Muscle layer of colon (tissue), 2 donors: ENCODE measurements around the gene ROR2.

ENCODE experiments used
- H3K27ac ChIP-seq: one replicate; pipeline ENCODE4 v1.7.0; 2013; ENCODE audit warnings: low read depth, mild to moderate bottlenecking, low read length, moderate library complexity
- H3K27me3 ChIP-seq, 2 donors: one replicate each; pipeline ENCODE4 v1.7.0; 2013; ENCODE audit warnings: low read length in 2 of 2, mild to moderate bottlenecking in 2 of 2; ENCODE audit not compliant: insufficient read depth in 2 of 2, control insufficient read depth in 1 of 2
- H3K36me3 ChIP-seq: one replicate; pipeline ENCODE4 v1.7.0; 2013; ENCODE audit warnings: mild to moderate bottlenecking, low read length; ENCODE audit not compliant: insufficient read depth
- H3K4me1 ChIP-seq: one replicate; pipeline ENCODE4 v1.7.0; 2013; ENCODE audit warnings: mild to moderate bottlenecking, low read length; ENCODE audit not compliant: insufficient read depth
- H3K4me3 ChIP-seq, 2 donors: one replicate each; pipeline ENCODE4 v1.7.0; 2013; ENCODE audit warnings: low read length in 2 of 2, low read depth in 1 of 2, mild to moderate bottlenecking in 1 of 2, moderate library complexity in 1 of 2
- H3K9ac ChIP-seq: one replicate; pipeline ENCODE4 v1.7.0; 2013; ENCODE audit warnings: low read length
- H3K9me3 ChIP-seq: one replicate; pipeline ENCODE4 v1.7.0; 2013; ENCODE audit warnings: mild to moderate bottlenecking, low read length
- donor health status: abdominal sarcoma.
- donor health status: Adenocarcinoma of cecum.

Gene ROR2

DNA sequence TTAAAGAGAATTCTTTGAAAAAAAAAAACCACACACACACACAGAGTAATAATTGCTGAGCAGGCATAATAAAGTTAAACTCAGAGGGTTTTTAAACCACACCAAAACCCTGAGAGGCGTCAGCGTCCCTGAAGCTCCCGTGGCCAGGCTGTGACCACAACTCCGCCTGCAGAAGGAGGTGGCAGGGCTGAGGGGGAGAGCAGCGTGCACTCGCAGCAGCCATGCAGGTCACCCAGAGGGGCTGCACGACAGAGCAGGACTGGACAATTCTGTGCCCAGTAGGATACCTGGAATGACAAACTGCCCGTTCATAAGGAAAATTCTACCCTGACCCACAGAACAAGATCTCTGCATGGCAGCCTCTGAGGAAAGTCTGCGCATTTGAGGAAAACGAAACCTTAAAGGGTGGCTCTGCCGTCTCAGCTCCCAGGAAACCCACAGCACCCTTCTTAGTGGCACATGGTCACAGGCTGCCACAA lies 44.0 kb downstream of the ROR2 start:
- Histone ChIP-seq H3K9ac (no peak overlapping the region), H3K4me1 (peaks cover 74% of the 10 kb centered on the region), H3K27ac (no peak overlapping the region), H3K9me3 (no peaks in the 10 kb centered on the region), H3K4me3 (peak overlapping the region in 1 of 2 donors; percentile 34), H3K27me3 (no peaks in the 10 kb centered on the region), H3K36me3 (no peaks in the 10 kb centered on the region)

DNA sequence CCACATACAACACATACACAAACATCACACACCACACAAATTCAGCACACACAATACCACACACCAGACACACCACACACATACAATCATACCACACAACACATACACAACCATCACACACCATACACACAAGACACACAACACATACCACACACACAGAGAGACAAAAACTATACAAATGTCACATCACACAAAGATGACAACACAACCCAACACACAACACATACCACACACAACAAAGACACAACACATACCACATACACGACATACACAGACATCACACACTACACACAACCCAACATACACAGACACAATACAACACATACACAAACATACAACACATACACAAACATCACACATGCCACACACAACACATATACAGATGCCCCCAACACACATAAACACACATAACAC lies 44.8 kb downstream of the ROR2 start:
- peaks cover 80% of the 10 kb centered on the region for H3K4me1 ChIP-seq
- H3K36me3 ChIP-seq, result no peaks in the 10 kb centered on the region
- no peak overlapping the region for H3K4me3 ChIP-seq
- no peak overlapping the region for H3K9ac ChIP-seq
- H3K9me3 ChIP-seq, result no peaks in the 10 kb centered on the region
- H3K27ac ChIP-seq, result no peak overlapping the region
- H3K27me3 ChIP-seq, result no peaks in the 10 kb centered on the region

DNA sequence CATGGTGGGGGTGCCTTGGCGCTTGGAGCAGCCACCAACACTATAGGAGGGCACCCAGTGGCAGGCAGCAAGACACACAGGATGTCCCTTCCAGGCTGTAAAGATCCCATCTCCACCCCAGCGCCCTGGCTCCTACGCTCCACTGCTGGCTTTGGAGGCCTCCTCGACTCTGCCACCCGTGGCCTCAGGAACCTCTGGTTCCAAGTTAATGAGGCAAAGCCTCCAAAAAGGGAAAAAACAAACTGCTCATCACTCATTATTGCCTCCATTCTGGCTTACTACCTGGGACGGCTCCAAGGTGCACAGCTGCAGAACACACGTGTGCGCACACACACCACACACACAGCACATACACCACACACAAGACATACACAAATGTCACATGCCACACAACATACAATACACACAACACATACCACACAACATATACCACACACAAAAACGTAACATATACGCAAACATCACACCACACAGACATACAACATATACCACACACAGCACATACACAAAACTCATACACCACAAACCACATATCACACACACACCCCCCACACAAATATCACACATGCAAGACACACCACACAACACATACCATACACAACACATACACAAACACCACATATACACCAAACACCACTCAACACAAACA lies 45.3 kb downstream of the ROR2 start:
- Histone ChIP-seq H3K27me3 (no peaks in the 10 kb centered on the region), H3K4me1 (peaks cover 83% of the 10 kb centered on the region), H3K9ac (no peak overlapping the region), H3K36me3 (no peaks in the 10 kb centered on the region), H3K9me3 (no peaks in the 10 kb centered on the region), H3K27ac (peak overlapping the region; percentile 16), H3K4me3 (no peak overlapping the region)

DNA sequence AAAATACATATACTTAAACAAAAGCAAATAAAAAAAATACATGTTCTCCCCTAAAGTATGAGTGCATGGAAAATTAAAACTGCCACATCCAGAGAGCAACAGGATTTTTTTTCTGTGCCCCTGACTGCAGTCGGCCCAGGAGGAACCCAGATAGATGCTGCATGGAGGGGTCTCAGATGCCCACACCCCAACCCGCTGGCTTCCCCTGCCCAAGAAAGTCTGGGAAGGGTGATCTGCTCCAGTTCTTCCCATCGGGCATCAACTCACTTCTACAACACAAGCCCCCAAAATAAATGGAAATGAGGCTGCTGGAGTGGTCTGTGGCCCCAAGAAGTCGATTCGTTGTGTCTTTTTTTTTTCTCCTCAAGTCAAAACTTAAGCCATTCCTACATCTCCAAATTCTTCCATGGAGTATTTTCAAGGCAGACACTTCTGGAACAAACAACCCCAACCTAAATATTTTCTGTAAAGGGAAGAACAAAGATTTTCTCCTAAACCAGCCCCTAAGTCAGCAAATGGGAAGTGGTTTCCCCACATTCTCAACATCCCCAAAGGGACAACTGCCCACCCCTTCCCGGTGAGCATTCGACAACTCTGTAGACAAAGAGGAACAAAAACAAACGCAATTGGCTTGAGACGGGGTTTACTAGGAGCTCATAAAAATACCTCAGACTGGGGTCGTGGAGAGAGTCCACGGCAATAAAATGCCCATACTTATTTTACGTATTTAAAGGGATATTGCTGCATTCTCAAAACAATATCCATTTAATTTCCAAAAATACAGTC lies 46.7 kb downstream of the ROR2 start:
- Histone ChIP-seq H3K9ac (no peak overlapping the region), H3K27ac (peak overlapping the region; percentile 65), H3K4me3 (no peak overlapping the region), H3K9me3 (no peaks in the 10 kb centered on the region), H3K4me1 (peaks cover 90% of the 10 kb centered on the region), H3K36me3 (no peaks in the 10 kb centered on the region), H3K27me3 (no peaks in the 10 kb centered on the region)

DNA sequence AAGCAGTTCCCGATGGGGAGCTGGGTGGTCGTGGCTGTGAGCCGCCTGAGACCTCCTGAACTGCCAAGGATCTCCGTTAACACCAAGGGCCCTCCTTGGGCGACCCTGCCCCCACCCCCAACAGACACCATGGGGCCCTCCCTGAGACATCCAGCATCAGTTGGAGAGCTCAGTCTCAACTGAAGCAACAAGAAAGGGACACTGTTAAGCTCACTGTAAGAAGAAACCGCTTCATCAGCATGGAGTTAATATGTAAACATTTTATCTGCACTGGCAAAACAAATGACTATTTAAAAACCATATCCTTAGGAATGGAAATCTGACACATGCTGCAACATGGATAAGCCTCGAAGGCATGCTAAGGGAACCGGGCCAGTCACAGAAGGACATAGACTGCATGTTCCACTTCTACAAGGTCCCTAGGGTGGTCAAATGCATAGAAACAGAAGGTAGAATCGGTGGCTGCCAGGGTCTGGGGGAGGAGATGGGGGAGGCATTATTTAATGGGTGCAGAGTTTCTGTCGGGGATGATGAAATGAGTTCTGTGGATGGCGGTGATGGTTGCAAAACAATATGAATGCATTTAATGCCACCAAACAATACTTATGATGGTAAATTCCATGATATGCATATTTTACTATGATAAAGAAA lies 47.4 kb downstream of the ROR2 start:
- H3K27ac ChIP-seq, result peak overlapping the region; percentile 65
- H3K36me3 ChIP-seq, result no peaks in the 10 kb centered on the region
- no peak overlapping the region for H3K4me3 ChIP-seq
- H3K27me3 ChIP-seq, result no peaks in the 10 kb centered on the region
- H3K9ac ChIP-seq, result no peak overlapping the region
- H3K4me1 ChIP-seq, result peaks cover 90% of the 10 kb centered on the region
- no peaks in the 10 kb centered on the region for H3K9me3 ChIP-seq

DNA sequence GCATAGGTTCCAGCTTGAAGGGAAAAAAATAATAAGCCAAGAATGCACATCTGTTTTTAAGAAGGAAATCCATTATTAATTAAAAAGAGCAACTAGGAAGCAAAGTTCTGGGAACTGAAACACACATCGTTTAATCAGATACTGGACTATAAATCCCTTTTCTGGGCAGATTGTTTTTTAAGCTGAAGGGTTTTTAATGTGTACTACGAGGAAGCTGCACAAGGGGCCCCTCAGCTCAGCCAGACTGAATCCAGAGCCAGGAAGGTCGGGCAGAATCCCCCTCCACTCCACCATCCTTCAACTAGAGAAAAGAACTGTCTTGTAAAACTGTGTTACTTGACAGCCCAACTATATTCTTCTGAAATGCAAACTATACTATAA lies 49.2 kb downstream of the ROR2 start:
- no peaks in the 10 kb centered on the region for H3K9me3 ChIP-seq
- no peaks in the 10 kb centered on the region for H3K27me3 ChIP-seq
- no peak overlapping the region for H3K4me3 ChIP-seq
- peaks cover 95% of the 10 kb centered on the region for H3K4me1 ChIP-seq
- no peaks in the 10 kb centered on the region for H3K36me3 ChIP-seq
- H3K27ac ChIP-seq, result peak overlapping the region; percentile 80
- H3K9ac ChIP-seq, result no peak overlapping the region

DNA sequence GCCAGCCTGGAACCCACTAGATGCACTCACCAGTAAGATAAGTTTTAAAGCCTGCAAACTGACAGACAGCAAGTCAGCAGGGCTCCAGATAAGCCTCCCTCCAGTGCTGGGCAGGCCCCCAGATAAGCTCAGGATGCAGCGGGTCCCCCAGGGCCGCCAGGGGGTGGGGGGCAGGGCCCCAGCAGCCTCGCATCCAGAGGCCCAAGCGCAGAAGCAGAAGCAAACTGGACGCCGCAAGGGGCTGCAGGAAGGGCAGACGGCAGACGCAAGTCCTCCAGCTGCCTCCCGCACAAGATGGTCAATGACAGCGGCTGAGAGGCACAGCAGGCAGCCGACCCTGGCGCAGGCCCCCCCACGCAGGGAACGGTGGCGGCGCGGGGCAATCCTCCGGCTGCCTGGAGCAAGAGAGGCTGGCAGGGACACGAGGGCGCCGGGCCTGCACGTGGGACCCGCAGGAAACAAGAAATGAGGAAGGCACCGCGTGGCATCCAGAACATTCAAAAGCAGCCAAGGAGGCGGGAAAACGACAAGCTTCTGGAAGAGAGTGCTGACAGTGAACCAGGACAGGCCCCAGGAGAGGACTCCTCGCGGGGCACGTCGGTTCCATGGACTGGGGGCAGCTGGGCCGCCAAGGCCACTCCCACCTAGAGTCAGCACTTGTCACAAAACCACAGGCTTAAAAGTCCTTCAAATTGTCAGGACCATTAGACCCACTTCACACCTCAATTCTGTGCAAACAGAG lies 49.8 kb downstream of the ROR2 start:
- H3K9ac ChIP-seq, result no peak overlapping the region
- peaks cover 91% of the 10 kb centered on the region for H3K4me1 ChIP-seq

DNA sequence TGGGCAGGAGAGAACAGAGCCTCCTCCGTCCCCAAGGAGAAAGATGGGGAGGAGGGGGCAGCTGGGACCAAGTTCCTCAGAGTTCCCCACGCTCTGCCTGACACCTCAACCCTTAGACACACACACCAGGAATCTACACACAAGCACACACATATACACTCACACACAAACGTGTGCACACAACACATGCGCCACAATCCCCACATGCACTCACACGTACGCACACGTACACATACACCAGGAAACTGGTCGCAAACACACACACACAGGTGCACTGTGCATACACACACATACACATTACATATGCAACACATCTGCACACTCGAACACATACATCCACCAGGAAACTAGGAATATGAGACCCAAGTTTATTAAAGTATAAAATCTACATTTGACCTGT lies 50.4 kb downstream of the ROR2 start:
- Histone ChIP-seq H3K27me3 (no peaks in the 10 kb centered on the region), H3K9me3 (no peaks in the 10 kb centered on the region), H3K27ac (peak overlapping the region; percentile 89), H3K4me1 (peaks cover 88% of the 10 kb centered on the region), H3K9ac (no peak overlapping the region), H3K4me3 (no peak overlapping the region), H3K36me3 (no peaks in the 10 kb centered on the region)

More for the DNA sequence above, 49.8 kb downstream of the ROR2 start:
- H3K36me3 ChIP-seq, result no peaks in the 10 kb centered on the region
- H3K27ac ChIP-seq, result peak overlapping the region; percentile 80
- no peak overlapping the region for H3K4me3 ChIP-seq
- no peaks in the 10 kb centered on the region for H3K9me3 ChIP-seq
- H3K27me3 ChIP-seq, result no peaks in the 10 kb centered on the region

DNA sequence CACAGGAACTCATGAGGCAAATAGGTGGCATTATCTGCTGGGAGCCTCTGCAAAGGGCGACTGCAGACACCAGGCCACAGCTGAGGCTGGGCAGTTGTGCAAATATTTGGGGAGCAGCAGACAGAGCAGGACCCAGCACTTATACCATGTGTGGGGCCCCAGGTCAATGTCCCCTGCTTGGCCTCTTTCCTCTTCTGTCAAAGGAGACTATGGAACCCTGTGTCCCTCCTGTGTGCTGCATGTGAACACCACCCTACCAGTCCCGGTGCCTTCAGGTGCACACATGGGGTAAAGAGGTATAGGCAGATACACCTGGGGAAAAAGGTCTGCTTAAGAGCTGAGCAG lies 50.8 kb downstream of the ROR2 start:
- Histone ChIP-seq H3K9me3 (no peaks in the 10 kb centered on the region), H3K36me3 (no peaks in the 10 kb centered on the region), H3K9ac (no peak overlapping the region), H3K4me3 (no peak overlapping the region), H3K27me3 (no peaks in the 10 kb centered on the region), H3K27ac (peak overlapping the region; percentile 89), H3K4me1 (peaks cover 90% of the 10 kb centered on the region)

DNA sequence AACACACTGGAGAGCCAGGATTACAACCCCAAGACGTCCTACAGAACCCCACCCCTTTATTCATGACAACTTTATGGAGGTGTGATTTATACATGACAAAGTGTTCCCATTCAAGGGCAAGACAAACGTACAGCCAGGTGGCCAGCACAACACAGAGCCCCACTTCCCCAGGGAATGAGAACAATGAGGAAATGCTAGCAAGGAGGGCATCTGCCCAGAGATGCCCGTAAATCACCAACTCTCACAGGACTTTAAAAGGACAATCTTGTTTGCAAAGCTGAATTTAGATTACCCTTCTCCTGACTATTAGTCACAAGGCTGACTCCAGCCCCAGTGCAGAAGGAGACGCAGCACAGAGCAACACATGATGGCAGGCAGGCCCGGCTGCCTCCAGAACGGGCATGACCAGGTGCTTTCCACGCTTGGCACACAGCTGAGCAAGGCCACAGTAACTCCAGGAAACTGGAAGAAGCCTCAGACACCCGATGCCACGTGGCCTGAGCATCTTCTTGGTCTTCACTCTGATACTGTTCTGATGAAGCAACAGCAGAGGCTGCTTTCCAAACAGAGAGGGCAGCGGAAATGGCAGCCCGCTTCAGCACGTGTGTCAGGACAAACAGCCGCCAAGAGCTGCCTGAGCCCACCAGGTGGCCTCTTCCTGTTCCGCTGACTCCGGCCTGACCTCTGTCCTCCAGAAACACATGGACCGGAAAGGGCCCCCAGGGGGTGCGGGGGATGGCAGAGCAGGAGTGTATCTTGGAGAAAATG lies 51.4 kb downstream of the ROR2 start:
- Histone ChIP-seq H3K36me3 (no peaks in the 10 kb centered on the region), H3K4me3 (peak overlapping the region in 1 of 2 donors; percentile 2), H3K27ac (peak overlapping the region; percentile 89), H3K27me3 (no peaks in the 10 kb centered on the region), H3K9me3 (no peaks in the 10 kb centered on the region), H3K9ac (no peak overlapping the region), H3K4me1 (peaks cover 90% of the 10 kb centered on the region)
